HG03521 (cell line): ENCODE results near the gene AMPD3.

Experiments
- ATAC-seq: cut with Tn5 transposase; IDR thresholded peaks from one replicate; pipeline ENCODE4 v1.9.1; 2021; ENCODE audit warnings: mild to moderate bottlenecking, moderate library complexity; ENCODE audit not compliant: unreplicated experiment

AMPD3 gene

GRCh38 chr11:10528121-10528520 lies 73.1 kb downstream of the AMPD3 start:
- no peak for ATAC-seq

DNA sequence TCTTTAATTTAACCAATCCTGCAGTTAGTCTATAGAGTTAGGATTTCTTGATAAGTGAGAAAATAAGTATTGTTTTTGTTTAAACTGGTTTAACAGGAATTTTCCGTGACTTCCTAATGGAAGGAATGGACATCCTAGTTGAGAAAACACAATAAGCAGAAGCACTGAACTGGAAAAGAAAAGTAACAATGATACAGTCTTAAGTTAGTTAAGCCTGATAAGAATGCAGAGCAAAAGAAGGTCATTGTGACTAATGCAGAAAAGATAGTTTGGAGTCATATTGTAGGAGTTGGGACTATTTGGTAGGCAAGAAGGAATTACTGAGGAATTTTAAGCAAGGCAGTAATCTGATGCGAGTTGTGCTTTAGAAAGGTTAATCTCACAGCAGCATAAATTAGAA lies 74.2 kb downstream of the AMPD3 start:
- ATAC-seq, result no peak

GRCh38 chr11:10532526-10532925 lies 77.5 kb downstream of the AMPD3 start:
- ATAC-seq, result no peak

DNA sequence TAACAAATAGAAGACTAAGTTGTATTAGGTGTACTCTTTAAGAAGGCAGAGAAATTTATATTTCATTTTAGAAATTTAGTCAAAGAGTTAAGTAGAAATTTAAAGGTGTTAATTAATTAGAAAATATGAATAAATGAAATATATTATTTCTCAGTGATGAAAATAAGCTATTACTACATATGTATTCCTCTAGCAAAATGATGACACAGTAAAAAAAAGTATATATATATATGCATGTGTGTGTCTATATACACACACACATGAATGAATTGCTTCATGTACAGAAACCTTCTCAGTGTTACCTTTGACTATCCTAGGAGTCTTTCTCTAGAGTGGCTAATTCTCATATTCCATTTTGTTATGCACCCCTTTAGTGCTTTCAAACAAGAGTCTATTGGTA lies 78.3 kb downstream of the AMPD3 start:
- no peak for ATAC-seq

GRCh38 chr11:10534316-10534715 lies 79.3 kb downstream of the AMPD3 start:
- ATAC-seq, result no peak

DNA sequence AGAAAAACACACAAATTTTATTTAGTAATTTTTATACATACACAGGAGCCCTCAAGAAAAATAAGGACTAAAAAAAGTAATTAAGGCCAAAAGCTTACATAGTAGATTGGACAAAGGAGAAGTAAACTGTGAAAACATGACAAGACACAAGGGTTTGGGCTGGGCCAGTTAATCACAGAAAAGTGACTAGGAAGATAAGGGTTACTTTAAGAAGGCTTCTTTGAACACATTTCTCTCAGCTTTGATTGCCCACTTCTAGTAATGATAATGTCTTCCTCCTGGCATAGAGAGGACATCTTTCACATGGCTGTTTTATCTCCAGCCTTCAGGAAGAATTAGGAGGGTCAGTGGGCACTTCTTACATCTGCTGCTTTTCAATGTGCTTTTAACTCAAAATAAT lies 82.5 kb downstream of the AMPD3 start:
- ATAC-seq, result no peak

DNA sequence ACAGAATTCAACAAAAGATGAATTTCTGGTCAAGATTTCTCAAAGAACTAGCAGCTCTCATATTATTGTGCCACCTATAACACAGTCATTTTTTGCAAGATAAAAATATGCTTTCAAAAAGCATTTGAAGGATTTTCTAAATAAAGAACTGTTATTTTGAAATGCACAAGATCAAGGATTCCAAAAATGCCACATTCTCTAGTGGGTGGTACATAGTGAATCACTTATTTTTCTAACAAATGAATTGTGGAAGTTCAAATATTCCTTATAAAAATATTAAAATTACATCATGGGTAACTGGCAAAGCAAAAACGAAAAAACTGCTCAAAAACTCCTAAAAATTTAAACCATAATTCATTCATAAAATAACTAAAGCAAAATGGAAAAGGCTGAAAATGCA lies 83.9 kb downstream of the AMPD3 start:
- ATAC-seq, result no peak

GRCh38 chr11:10539339-10539738 lies 84.3 kb downstream of the AMPD3 start:
- no peak for ATAC-seq

DNA sequence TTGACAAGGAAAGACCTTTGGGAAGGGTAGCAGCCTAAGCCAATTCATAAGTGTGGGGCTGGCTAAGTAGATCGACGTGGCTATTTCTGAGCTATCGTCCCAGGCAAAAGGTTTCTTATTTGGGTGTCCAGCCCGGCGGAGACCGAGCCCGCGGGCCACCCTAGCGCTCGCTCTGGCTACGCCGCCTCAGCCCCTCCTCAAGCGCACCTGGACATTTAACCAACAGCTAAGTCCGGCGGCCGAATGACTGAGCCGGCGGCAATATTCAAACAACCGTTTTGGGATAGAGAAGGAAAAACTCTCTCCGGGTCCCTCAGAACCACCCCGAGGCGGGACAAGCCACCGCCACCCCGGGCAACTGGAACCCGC lies 85.5 kb downstream of the AMPD3 start:
- peak; percentile 22 for ATAC-seq

DNA sequence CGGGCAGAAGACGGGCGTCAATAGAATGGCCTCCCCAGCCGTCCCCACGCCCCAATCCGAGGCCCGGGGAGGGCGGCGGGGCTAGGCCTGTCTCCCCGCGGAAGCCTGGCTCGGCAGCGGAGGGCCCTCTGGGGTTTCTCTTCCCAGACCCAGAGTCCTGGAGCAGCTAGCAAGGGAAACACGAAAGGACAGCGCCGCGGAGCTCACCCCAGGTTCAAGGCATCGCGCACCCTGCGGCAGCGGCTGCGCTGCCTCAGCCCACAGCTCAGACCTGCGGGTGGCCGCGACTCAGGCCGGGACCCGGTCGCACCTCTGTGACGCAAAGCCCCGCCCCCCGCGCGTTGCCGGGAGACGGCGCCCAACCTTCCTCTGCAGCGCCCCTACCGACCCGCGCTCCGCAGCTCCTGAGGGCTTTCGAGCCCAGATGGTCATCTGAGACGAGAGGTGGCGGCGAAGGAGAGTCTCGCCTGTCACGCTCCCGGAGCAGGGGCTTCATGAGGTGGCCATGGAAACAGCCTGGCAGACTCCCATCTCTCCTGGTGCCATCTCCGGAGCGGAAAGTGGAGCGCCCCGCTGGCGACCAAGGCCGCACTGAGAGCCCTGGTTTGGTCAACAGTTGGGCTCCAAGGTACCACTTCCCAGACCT lies 86.0 kb downstream of the AMPD3 start, which contains the start of gene RNF141:
Gene RNF141, minus strand, starts transcription at position 273 of the 646 bp plus-strand sequence. CDS start 7,029 bp downstream, outside the sequence.
- ATAC-seq, result peak; percentile 98

- ATAC-seq, result no peak
Measured at GRCh38 chr11:10541561-10541930, 86.5 kb downstream of the AMPD3 start.

- ATAC-seq, result no peak
Measured at GRCh38 chr11:10542776-10543175, 87.7 kb downstream of the AMPD3 start.

DNA sequence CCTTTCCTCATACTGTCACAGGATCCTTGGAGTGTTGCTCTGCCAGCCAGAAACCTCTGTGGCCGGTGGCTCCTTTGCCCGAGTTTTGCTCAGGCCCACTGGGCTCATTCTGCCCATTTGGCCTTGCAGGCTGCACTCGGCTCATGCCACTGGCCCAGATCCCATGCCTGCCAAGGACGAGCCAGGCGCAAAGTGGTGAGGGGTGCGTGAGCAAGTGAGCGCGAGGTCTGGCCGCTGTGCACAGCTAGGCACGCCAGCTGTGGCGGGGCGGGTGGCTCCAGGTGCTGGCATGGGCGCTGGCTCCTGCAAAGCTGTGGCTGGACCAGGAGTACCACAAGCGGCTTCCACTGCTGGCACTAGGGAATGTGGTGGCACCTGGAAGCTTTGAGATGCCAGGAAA lies 88.7 kb downstream of the AMPD3 start:
- ATAC-seq, result no peak

GRCh38 chr11:10544491-10545465 lies 89.7 kb downstream of the AMPD3 start:
- no peak for ATAC-seq

- ATAC-seq, result no peak
Measured at GRCh38 chr11:10550503-10551289, 95.6 kb downstream of the AMPD3 start.

DNA sequence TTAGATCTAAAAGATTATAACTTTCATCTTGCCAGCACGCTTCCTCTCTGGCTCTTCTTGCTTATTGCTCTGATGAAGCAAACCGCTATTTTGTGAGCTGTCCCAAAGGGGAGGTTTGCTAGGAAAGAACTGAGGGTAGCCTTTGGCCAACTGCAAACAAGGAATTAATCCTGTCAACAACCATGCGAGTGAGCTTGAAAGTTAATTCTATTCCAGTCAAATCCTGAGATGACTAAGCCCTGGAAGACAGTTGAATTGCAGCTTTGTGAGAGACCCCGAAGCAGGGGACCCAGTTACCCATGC lies 96.2 kb downstream of the AMPD3 start:
- no peak for ATAC-seq

DNA sequence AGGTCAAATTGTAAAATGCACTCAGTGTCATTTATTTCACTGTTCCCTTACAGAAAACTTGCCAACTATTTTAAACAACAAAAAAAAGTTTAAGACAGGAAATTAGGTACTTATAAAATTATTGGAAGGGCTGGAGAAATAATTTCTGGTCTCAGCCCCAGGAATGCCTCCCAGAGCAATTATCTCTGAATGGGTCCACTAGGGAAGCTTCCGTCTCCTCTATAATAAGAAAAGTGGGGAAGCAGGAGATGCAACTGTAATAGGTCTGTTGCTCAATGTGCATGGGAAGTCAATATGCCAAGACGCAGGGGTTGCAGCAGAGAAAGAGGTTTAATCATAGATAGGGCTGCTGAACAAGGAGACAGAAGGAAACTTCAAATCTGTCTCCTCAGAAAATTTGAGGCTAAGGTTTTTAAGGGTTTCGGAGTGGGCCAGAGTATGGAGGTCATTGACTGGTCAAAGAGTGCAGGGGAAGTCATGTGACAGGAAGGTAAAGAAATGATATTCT lies 96.8 kb downstream of the AMPD3 start:
- no peak for ATAC-seq

GRCh38 chr11:10556590-10556989 lies 101.5 kb downstream of the AMPD3 start:
- no peak for ATAC-seq
